Measurements from ENCODE around the gene SLC25A17.

DNA sequence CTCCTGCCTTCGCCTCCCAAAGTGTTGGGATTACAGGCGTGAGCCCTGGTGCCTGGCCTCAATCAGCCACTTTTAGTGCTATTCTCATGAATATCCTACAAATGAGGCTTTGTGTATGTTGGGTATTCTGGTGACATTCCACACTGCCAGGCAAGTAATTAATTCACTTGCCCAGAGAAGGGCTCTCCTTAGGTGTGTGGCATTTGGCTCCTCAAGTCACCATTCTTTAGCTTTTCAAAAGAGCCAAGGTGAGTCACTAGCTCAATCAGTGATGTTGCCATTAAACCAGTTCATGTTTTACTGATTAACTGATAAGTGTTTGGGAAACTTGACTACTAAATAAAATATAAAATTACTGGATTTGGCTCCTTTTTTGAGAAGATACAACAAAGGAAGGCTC is 52.2 kb downstream of the SLC25A17 start:
- TF ChIP-seq, protein P1, sequence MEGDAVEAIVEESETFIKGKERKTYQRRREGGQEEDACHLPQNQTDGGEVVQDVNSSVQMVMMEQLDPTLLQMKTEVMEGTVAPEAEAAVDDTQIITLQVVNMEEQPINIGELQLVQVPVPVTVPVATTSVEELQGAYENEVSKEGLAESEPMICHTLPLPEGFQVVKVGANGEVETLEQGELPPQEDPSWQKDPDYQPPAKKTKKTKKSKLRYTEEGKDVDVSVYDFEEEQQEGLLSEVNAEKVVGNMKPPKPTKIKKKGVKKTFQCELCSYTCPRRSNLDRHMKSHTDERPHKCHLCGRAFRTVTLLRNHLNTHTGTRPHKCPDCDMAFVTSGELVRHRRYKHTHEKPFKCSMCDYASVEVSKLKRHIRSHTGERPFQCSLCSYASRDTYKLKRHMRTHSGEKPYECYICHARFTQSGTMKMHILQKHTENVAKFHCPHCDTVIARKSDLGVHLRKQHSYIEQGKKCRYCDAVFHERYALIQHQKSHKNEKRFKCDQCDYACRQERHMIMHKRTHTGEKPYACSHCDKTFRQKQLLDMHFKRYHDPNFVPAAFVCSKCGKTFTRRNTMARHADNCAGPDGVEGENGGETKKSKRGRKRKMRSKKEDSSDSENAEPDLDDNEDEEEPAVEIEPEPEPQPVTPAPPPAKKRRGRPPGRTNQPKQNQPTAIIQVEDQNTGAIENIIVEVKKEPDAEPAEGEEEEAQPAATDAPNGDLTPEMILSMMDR (conservative IDR thresholded peaks at IDR 0.05) = no peak
- no peak for TF ChIP-seq EZH2 (IDR thresholded peaks at IDR 0.05; ENCODE audit: low read depth)
